Osteoblast (primary cell): ENCODE measurements around the gene DNAJC15. TPM values are rescaled to one million over a fixed set of nuclear protein-coding genes. Genes with fewer than 3 reads are reported as not detected.
"Not testable (repeated sequence)": the region's sequence is repeated elsewhere in the genome, so short reads cannot be mapped to it uniquely, and the experiment has no call there.

ENCODE experiments used
- DNase-seq: peaks from one replicate; pipeline ENCODE4 v3.0.0; 2011; ENCODE audit warnings: low spot score, mixed read lengths; ENCODE audit not compliant: insufficient read length; ENCODE audit errors: missing footprints
- H2AFZ ChIP-seq: 2 replicates; pipeline ENCODE4 v1.6.0; 2011; ENCODE audit warnings: mild to moderate bottlenecking, low read length
- H3K27ac ChIP-seq: 2 replicates; pipeline ENCODE4 v1.5.1; 2011; ENCODE audit warnings: mild to moderate bottlenecking, low read depth, low read length, moderate library complexity
- H3K27me3 ChIP-seq: 2 replicates; pipeline ENCODE4 v1.6.0; 2012; ENCODE audit warnings: mild to moderate bottlenecking, control low read depth, inconsistent platforms, low read length, moderate library complexity; ENCODE audit not compliant: insufficient read depth
- H3K36me3 ChIP-seq: 2 replicates; pipeline ENCODE4 v1.5.1; 2011; ENCODE audit warnings: mild to moderate bottlenecking, low read length, control low read depth, moderate library complexity; ENCODE audit not compliant: insufficient read depth
- H3K4me1 ChIP-seq: 2 replicates; pipeline ENCODE4 v1.5.1; 2011; ENCODE audit warnings: mild to moderate bottlenecking, low read length, control low read depth, moderate library complexity; ENCODE audit not compliant: insufficient read depth
- H3K4me2 ChIP-seq: 2 replicates; pipeline ENCODE4 v1.6.0; 2011; ENCODE audit warnings: mild to moderate bottlenecking, low read length; ENCODE audit not compliant: insufficient read depth
- H3K4me3 ChIP-seq: fragments of 200-600 bp; sonication (generic); 3 replicates; pipeline ENCODE4 v1.5.1; 2012; ENCODE audit warnings: mild to moderate bottlenecking, low read length, inconsistent platforms; ENCODE audit not compliant: insufficient read depth
- H3K79me2 ChIP-seq: 2 replicates; pipeline ENCODE4 v1.6.0; 2012; ENCODE audit warnings: mild to moderate bottlenecking, low read length, control low read depth, inconsistent platforms; ENCODE audit not compliant: insufficient read depth
- H3K9me3 ChIP-seq: 2 replicates; pipeline ENCODE4 v1.5.1; 2011; ENCODE audit warnings: low read depth, low read length, control low read depth
- H4K20me1 ChIP-seq: 2 replicates; pipeline ENCODE4 v1.6.0; 2012; ENCODE audit warnings: mild to moderate bottlenecking, low read length, control low read depth; ENCODE audit not compliant: insufficient read depth
- total RNA-seq: library from RNA; depleted of rRNA; stranded (reverse); fragments of >200 nt; gene quantifications from 2 replicates; pipeline ENCODE4 v1.2.3, GENCODE V29; 2012
- TF ChIP-seq, protein P1 (sequence below): IDR thresholded peaks from 2 replicates; pipeline ENCODE4 v1.5.1; 2011; ENCODE audit warnings: mild to moderate bottlenecking, low read depth, low read length, moderate library complexity; ENCODE audit errors: extremely low read depth

DNAJC15 gene
- total RNA-seq, 1 donor: 17.0 TPM

DNA sequence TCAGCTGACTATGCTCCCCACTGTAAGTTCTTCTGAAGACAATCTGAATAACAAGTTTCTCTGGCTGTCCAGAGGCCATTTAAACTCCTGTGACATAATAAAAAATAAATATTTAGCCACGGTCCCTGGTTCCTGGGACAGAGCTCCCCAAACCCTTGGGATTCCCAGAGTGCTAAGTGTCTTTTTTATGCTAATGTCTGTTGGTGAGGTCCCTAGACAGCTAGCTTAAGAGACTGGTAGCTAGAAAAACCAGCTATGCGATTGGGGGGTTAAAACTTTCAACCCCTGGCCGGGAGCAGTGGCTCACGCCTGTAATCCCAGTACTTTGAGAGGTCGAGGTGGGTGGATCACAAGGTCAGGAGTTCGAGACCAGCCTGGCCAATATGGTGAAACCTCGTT lies 37.2 kb upstream of the DNAJC15 start:
- no peaks in the 10 kb centered on the region for H3K27me3 ChIP-seq
- DNase-seq: no peak
- H3K9me3 ChIP-seq: no peaks in the 10 kb centered on the region
- no peaks in the 10 kb centered on the region for H4K20me1 ChIP-seq
- TF ChIP-seq, protein P1, sequence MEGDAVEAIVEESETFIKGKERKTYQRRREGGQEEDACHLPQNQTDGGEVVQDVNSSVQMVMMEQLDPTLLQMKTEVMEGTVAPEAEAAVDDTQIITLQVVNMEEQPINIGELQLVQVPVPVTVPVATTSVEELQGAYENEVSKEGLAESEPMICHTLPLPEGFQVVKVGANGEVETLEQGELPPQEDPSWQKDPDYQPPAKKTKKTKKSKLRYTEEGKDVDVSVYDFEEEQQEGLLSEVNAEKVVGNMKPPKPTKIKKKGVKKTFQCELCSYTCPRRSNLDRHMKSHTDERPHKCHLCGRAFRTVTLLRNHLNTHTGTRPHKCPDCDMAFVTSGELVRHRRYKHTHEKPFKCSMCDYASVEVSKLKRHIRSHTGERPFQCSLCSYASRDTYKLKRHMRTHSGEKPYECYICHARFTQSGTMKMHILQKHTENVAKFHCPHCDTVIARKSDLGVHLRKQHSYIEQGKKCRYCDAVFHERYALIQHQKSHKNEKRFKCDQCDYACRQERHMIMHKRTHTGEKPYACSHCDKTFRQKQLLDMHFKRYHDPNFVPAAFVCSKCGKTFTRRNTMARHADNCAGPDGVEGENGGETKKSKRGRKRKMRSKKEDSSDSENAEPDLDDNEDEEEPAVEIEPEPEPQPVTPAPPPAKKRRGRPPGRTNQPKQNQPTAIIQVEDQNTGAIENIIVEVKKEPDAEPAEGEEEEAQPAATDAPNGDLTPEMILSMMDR: no peak
- no peaks in the 10 kb centered on the region for H3K36me3 ChIP-seq
- H2AFZ ChIP-seq: no peak overlapping the region
- no peak overlapping the region for H3K27ac ChIP-seq
- no peaks in the 10 kb centered on the region for H3K79me2 ChIP-seq
- H3K4me2 ChIP-seq: no peak overlapping the region
- H3K4me1 ChIP-seq: peaks cover 28% of the 10 kb centered on the region
- H3K4me3 ChIP-seq: no peak overlapping the region

DNA sequence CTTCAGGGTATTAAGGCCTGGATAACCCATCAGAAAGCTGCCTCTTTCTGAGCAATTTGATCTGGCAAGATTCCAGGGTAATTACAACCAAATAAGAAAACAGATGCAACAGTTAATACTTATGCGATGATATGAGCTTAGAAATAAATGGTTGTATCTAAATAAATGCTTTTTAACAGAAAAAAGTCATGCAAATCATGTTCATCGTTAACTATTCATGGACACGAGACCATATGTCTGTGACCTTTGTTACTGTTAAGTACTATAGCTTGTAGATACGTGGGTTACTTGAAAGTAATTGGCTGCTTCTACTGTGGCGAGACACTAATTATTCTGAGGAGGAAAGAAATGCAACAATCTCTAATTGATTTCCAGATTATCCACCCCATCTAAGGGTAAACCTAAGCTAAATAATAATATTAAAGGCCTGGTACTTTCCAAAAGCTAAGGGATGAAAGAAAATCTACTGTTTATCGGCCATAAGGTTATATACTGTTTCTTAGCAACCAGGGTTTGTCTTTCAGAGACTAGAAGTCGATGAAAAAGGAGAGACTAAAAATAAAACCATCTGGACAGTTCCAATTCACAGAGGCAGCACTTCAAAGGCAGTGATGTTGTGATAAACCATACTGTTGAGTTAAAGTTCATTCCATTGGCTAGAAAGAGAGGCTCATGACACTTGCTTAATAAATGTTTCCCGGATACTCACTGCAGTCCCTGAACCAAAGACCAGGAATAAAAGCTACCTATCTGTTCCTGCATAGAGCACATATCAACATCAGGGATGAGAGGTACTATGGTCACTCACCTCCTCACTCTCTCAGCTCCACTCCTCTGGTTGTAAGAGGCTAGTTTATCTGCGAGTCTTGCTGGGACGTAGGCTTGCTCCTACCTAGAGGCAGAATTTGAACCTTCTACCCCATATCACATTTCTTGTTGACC lies 32.8 kb upstream of the DNAJC15 start:
- Histone ChIP-seq H3K79me2 (no peaks in the 10 kb centered on the region), H2AFZ (no peak overlapping the region), H4K20me1 (no peaks in the 10 kb centered on the region), H3K36me3 (no peaks in the 10 kb centered on the region), H3K27me3 (no peaks in the 10 kb centered on the region), H3K27ac (no peak overlapping the region), H3K4me2 (peak overlapping the region; percentile 87), H3K4me1 (peaks cover 18% of the 10 kb centered on the region), H3K4me3 (peak overlapping the region; percentile 27), H3K9me3 (no peaks in the 10 kb centered on the region)
- TF ChIP-seq, protein P1: no peak
- DNase-seq: no peak

DNA sequence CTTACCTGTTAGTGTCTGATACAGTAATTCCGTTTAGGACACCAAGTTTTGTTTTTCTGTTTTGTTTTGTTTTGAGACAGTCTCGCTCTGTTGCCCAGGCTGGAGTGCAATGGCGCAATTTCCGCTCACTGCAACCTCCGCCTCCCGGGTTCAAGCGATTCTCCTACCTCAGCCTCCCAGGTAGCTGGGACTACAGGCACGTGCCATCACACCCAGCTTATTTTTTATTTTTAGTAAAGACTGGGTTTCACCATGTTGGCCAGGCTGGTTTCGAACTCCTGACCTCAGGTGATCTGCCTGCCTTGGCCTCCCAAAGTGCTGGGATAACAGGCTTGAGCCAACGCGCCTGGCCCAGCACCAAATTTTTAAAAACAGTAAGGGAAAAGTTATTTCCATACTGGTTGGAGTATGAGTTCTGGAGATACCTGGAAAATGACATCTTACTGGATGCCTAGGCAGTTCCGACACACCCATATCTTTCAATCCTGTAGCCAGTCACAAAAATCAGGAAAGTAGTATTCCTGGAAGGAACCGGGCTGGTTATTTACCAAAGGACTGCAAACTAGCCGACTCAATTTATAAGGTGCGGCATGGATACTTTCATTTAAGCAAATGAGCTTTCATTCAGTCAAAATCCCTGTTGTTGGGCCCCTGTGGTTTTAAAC lies 32.0 kb upstream of the DNAJC15 start:
- peak overlapping the region; percentile 87 for H3K4me2 ChIP-seq
- not testable (repeated sequence) for DNase-seq, H3K9me3 ChIP-seq, H3K79me2 ChIP-seq, H4K20me1 ChIP-seq, H3K36me3 ChIP-seq, H3K27me3 ChIP-seq
- peaks cover 20% of the 10 kb centered on the region for H3K4me1 ChIP-seq
- peak overlapping the region; percentile 76 for H3K27ac ChIP-seq
- H3K4me3 ChIP-seq: peak overlapping the region; percentile 81
- H2AFZ ChIP-seq: peak overlapping the region; percentile 95

DNA sequence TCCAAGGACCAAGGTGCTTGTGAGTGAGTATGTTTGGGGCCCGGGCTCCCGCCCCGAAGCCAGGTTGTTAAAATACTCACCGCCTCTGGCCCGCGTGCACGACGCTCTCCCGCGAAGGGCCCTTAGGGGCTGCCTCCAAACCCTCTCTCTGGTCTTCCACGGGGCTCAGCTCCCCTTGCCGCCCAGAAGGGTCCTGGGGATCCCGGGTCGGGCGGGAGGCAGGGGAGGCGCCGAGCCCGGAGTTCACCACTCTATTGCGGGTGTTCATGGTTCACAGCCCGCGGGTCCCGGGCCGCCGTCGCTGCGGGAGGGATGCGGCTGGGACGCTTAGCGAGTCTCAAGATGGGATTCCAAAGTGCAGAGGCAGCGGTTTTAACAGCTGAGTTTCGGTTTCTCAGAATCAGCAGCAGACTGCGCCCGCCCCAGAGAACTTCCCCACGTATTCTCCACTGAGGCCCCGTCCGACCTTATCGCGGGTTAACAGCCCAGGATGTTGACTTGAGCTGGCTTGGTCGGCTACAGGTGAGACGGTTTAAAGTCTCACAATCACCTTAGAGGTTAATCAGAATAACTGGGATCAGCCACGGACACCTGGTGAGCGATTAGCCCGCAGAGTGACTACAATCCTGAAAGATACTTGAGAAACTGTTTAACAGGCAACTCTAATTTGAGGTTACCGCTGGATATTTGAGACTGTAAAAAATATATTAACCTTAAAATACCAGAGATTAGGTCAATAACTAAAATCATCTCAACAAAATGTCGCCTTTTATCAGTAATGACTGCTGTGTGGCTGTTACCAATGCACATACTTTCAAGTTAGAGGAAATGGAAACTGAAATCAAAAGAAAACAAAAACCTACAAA lies 31.3 kb upstream of the DNAJC15 start, which contains the start of gene EPSTI1:
EPSTI1 (minus strand) TSS at position 344 of the 866 bp plus-strand sequence; CDS start at position 268, 76 bp downstream.
- DNase-seq: peak; percentile 73
- H3K4me2 ChIP-seq: peak within 1 kb of the TSS; percentile 87
- H4K20me1 ChIP-seq: no peaks in the 10 kb centered on the region
- peak within 1 kb of the TSS; percentile 81 for H3K4me3 ChIP-seq
- peak within 1 kb of the TSS; percentile 76 for H3K27ac ChIP-seq
- peak within 1 kb of the TSS; percentile 95 for H2AFZ ChIP-seq
- H3K36me3 ChIP-seq: no peaks in the 10 kb centered on the region
- H3K27me3 ChIP-seq: no peaks in the 10 kb centered on the region
- H3K79me2 ChIP-seq: no peaks in the 10 kb centered on the region
- H3K4me1 ChIP-seq: peaks cover 27% of the 10 kb centered on the region
- no peaks in the 10 kb centered on the region for H3K9me3 ChIP-seq
- TF ChIP-seq, protein P1: no peak
